PC-9 (cell line): ENCODE results near the gene SYCE3. TPM values are rescaled to one million over a fixed set of nuclear protein-coding genes. Genes with fewer than 3 reads are reported as not detected.

Experiments used
- BruUV-seq: library from RNA; stranded (reverse); fragments of 400-500 nt; replicated peaks from 2 replicates; lab custom pipeline; 2021; lab: Mats Ljungman, UMichigan
- CTCF ChIA-PET: fragments of 300-600 bp; sonication (Branson Sonifier 250); formaldehyde crosslinking; loops from one replicate; lab custom pipeline; 2022; ENCODE audit warnings: antibody characterized with exemption; lab: Charles Lee
- POLR2A ChIA-PET: fragments of 300-600 bp; sonication (Branson Sonifier 250); formaldehyde crosslinking; loops from one replicate; lab custom pipeline; 2022; ENCODE audit warnings: antibody characterized with exemption; ENCODE audit not compliant: unreplicated experiment; lab: Charles Lee
- DNase-seq, 2 experiments: peaks; one replicate each; pipeline versions ENCODE4 v3.0.0 to v3.0.0-alpha.2; 2015 to 2022; ENCODE audit warnings: mixed read lengths in 1 of 2
- H2AFZ ChIP-seq: fragments of 200-600 bp; sonication (generic); 2 replicates; pipeline ENCODE4 v1.8.1; 2017; ENCODE audit warnings: antibody characterized with exemption
- H3F3A ChIP-seq: fragments of 200-600 bp; sonication (generic); 2 replicates; pipeline ENCODE4 v1.8.1; 2017; ENCODE audit warnings: antibody characterized with exemption, mild to moderate bottlenecking, low read depth; ENCODE audit not compliant: insufficient read depth
- H3K27ac ChIP-seq: fragments of 200-600 bp; sonication (generic); 2 replicates; pipeline ENCODE4 v1.6.1; 2016; ENCODE audit warnings: mixed run types
- H3K27me3 ChIP-seq: fragments of 200-600 bp; sonication (generic); 2 replicates; pipeline ENCODE4 v1.6.1; 2016; ENCODE audit warnings: low read depth, mixed run types; ENCODE audit not compliant: insufficient read depth
- H3K36me3 ChIP-seq: fragments of 200-600 bp; sonication (generic); 2 replicates; pipeline ENCODE4 v1.6.1; 2016; ENCODE audit warnings: low read depth, mixed run types
- H3K4me1 ChIP-seq: fragments of 200-600 bp; sonication (generic); replicated peaks from 2 replicates; pipeline ENCODE4 v1.6.1; 2016; ENCODE audit warnings: mixed run types; ENCODE audit not compliant: insufficient read depth
- H3K4me2 ChIP-seq: fragments of 200-600 bp; sonication (generic); 2 replicates; pipeline ENCODE4 v1.6.1; 2017; ENCODE audit warnings: mixed run types
- H3K4me3 ChIP-seq: fragments of 200-600 bp; sonication (generic); 2 replicates; pipeline ENCODE4 v1.6.1; 2016; ENCODE audit warnings: mixed run types
- H3K79me2 ChIP-seq: fragments of 200-600 bp; sonication (generic); 2 replicates; pipeline ENCODE4 v1.6.1; 2017; ENCODE audit warnings: low read depth, mixed run types
- H3K9me2 ChIP-seq: fragments of 200-600 bp; sonication (generic); 2 replicates; pipeline ENCODE4 v1.8.1; 2017; ENCODE audit warnings: mild to moderate bottlenecking; ENCODE audit not compliant: insufficient read depth
- H3K9me3 ChIP-seq: fragments of 200-600 bp; sonication (generic); 2 replicates; pipeline ENCODE4 v1.8.1; 2016; ENCODE audit warnings: low read depth; ENCODE audit not compliant: insufficient read depth
- H4K20me1 ChIP-seq: fragments of 200-600 bp; sonication (generic); 2 replicates; pipeline ENCODE4 v1.8.1; 2017; ENCODE audit not compliant: insufficient read depth
- EZH2 ChIP-seq: fragments of 200-600 bp; sonication (generic); IDR thresholded peaks from 2 replicates; pipeline ENCODE4 v1.8.0; 2017; ENCODE audit warnings: antibody characterized with exemption, low read depth
- intact Hi-C: fragments of 100-400 bp; cut with micrococcal nuclease; formaldehyde crosslinking; loops from one replicate; pipeline ENCODE4 v1.10.0; 2022; ENCODE audit not compliant: unreplicated experiment
- total RNA-seq: library from RNA; stranded (reverse); gene quantifications from 2 replicates; pipeline ENCODE4 v1.2.3, GENCODE V29; 2021
- TF ChIP-seq, protein P1 (sequence below): fragments of 200-600 bp; sonication (generic); conservative IDR thresholded peaks from 2 replicates; pipeline ENCODE4 v1.6.1; 2017; ENCODE audit warnings: mixed run types, antibody characterized with exemption, mild to moderate bottlenecking, moderate library complexity

SYCE3 gene
- total RNA-seq, 1 experiment from 2014 or later, result not detected

DNA sequence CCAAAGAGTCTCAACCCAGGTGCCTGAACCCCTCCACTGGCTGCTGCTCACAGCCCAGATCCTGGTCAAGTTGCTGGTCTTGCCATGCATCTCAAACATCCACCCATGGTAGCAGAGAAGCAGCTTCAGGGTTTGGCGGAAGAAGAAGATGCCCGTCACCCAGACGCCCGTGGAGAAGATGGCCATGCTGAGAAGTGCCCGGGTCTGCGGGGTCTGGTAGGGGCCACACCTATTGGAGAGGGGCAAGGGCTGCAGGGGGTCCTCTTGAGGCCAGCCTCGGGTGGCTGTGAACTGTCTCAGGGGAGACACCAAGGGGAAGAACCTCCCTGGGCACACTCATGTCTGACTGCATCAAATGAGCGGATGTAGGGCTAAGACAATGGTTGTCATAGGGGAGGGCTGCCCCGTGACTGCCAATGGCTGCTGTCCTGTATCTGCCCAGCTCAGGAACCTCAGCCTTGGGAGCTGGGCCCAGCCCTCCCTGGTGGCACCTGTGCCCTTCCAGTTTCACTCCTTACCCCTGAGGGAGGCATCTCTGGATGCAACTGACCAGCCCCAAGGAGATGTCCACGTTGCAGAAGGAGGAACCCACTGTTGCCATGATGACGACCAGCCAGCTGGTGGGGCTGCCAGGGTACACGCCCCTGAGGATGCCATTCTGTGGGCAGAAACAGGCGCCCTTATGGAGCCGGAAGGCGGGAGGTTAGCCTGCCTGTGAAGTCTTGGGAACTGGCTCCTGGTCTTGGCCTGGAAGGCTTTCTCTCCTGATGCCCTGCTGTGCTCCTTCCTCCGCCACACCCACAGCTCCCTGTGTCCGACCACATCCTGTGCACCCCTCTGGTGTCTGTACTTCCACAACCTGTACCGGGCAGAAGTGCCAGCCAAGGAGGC, 14.3 kb upstream of the SYCE3 start:
- Histone ChIP-seq H3K79me2 (peaks cover 21% of the 10 kb centered on the region), H3K9me3 (no peaks in the 10 kb centered on the region), H4K20me1 (no peaks in the 10 kb centered on the region), H3F3A (peaks cover 10% of the 10 kb centered on the region; the same call in 1 of the 2 replicates), H3K4me1 (peaks cover 11% of the 10 kb centered on the region), H3K36me3 (peaks cover 22% of the 10 kb centered on the region; the same call in 1 of the 2 replicates), H3K4me3 (no peak overlapping the region), H3K27me3 (no peaks in the 10 kb centered on the region), H3K4me2 (no peak overlapping the region), H3K27ac (no peak overlapping the region), H3K9me2 (no peaks in the 10 kb centered on the region), H2AFZ (no peak overlapping the region)
- no peak for TF ChIP-seq EZH2
- TF ChIP-seq, protein P1, sequence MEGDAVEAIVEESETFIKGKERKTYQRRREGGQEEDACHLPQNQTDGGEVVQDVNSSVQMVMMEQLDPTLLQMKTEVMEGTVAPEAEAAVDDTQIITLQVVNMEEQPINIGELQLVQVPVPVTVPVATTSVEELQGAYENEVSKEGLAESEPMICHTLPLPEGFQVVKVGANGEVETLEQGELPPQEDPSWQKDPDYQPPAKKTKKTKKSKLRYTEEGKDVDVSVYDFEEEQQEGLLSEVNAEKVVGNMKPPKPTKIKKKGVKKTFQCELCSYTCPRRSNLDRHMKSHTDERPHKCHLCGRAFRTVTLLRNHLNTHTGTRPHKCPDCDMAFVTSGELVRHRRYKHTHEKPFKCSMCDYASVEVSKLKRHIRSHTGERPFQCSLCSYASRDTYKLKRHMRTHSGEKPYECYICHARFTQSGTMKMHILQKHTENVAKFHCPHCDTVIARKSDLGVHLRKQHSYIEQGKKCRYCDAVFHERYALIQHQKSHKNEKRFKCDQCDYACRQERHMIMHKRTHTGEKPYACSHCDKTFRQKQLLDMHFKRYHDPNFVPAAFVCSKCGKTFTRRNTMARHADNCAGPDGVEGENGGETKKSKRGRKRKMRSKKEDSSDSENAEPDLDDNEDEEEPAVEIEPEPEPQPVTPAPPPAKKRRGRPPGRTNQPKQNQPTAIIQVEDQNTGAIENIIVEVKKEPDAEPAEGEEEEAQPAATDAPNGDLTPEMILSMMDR, result no peak
- BruUV-seq, result no TSS peak
- intact Hi-C loops, result no loop called here
- ChIA-PET CTCF (no interaction called here), POLR2A (no interaction called here)
- DNase-seq, result no peak

DNA sequence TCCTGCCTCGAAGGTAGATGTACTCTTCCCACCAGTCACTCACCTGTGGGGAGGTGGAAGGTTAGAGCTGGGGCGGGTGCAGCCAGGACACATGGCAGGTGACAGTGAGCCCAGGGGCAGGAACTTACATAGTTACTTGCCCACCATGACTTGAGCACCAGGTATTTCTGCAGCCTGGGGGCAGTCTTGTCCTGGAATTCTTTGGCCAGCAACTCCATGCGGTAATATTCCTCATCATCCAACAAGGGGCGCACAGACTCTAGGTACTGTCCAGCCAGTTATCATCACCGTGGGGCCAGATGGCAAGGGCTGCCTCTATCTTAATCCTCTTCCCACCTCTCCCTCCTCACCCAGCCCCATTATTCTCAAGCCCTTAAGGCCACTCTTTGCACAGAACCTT, 13.4 kb upstream of the SYCE3 start:
- H3K36me3 ChIP-seq, result peaks cover 23% of the 10 kb centered on the region; the same call in 1 of the 2 replicates
- intact Hi-C loops, result no loop called here
- TF ChIP-seq EZH2, result no peak
- TF ChIP-seq, protein P1, result peak; percentile 57; the same call in 1 of the 2 replicates
- H3K9me3 ChIP-seq, result no peaks in the 10 kb centered on the region
- CTCF ChIA-PET, result no interaction called here
- H3K4me1 ChIP-seq, result 0 out of 2 replicates have a peak, but pooled peaks cover 2% of the 10 kb centered on the region
- POLR2A ChIA-PET, result no interaction called here
- H2AFZ ChIP-seq, result no peak overlapping the region
- H3K27me3 ChIP-seq, result no peaks in the 10 kb centered on the region
- no peak overlapping the region for H3K4me2 ChIP-seq
- H3K79me2 ChIP-seq, result peaks cover 11% of the 10 kb centered on the region
- no peak overlapping the region for H3K27ac ChIP-seq
- no peak overlapping the region for H3K4me3 ChIP-seq
- H3K9me2 ChIP-seq, result no peaks in the 10 kb centered on the region
- H3F3A ChIP-seq, result peaks cover 10% of the 10 kb centered on the region; the same call in 1 of the 2 replicates
- H4K20me1 ChIP-seq, result no peaks in the 10 kb centered on the region
- BruUV-seq, result no TSS peak
- peak; percentile 24 to 60 for DNase-seq

DNA sequence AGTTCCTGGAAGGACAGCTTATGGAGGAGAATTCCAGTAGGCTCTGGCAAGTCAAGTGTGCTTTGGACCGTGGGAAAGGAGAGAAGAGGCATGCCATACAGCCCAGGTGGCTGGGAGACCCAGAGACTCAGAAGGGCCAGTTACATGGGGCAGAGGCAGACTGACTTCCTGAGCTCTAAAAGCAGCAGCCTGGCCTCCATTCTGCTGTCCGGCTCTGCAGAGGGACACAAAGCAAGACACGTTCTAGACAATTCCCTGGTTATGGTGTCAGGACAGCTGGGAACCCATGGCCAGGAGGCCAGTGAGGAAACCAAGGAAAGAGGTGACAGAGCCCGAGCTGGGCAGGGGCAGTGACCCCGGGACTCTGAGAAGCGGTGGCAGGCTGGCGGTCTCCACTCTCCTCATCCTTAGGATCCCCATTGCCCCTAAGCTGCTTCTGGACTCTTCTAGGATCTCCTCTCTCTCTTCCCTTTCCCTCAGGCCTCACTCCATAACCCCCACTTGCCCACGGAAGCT, 12.8 kb upstream of the SYCE3 start:
- H3K4me3 ChIP-seq, result no peak overlapping the region
- no peak overlapping the region for H3K4me2 ChIP-seq
- ChIA-PET POLR2A (no interaction called here), CTCF (no interaction called here)
- peaks cover 10% of the 10 kb centered on the region; the same call in 1 of the 2 replicates for H3F3A ChIP-seq
- no peaks in the 10 kb centered on the region for H4K20me1 ChIP-seq
- BruUV-seq, result no TSS peak
- H3K27ac ChIP-seq, result no peak overlapping the region
- no peaks in the 10 kb centered on the region for H3K9me2 ChIP-seq
- no peak overlapping the region for H2AFZ ChIP-seq
- no peaks in the 10 kb centered on the region for H3K27me3 ChIP-seq
- peaks cover 6% of the 10 kb centered on the region; the same call in 1 of the 2 replicates for H3K79me2 ChIP-seq
- DNase-seq, result no peak
- TF ChIP-seq, protein P1, result no peak
- no peak for TF ChIP-seq EZH2
- intact Hi-C loops, result no loop called here
- no peaks in the 10 kb centered on the region for H3K9me3 ChIP-seq
- no peaks in the 10 kb centered on the region for H3K4me1 ChIP-seq
- H3K36me3 ChIP-seq, result peaks cover 20% of the 10 kb centered on the region; the same call in 1 of the 2 replicates
